ENCODE results near the gene TIAL1. TPM values are rescaled to one million over a fixed set of nuclear protein-coding genes. Genes with fewer than 3 reads are reported as not detected.

TIAL1 gene
- total and polyA plus RNA-seq, 10 of the 15 experiments (the other 5 are each of a cell fraction or from before 2014, with no cell fraction given) = 26.0 to 159 (median 62.8) TPM

GRCh38 chr10:119602241-119603095, 5.7 kb upstream of the TIAL1 start:
- no peaks in the 10 kb centered on the region for H3K27me3 ChIP-seq (replicated peaks in 1 of 2; ENCODE audit: control insufficient read depth in 2 of 2, insufficient read depth in 2 of 2, low read length in 1 of 2)
- in situ Hi-C loops (cut with MboI) = no loop called here
- CTCF ChIA-PET = interaction anchor here (0.6 to 3.9 kb wide), 35 partner anchors 9 to 1185 kb away, joined by 3 to 34 read pairs (median 4); partner anchors contain the start of gene RGS10
- H3K4me2 ChIP-seq (ENCODE audit: control insufficient read depth, insufficient read depth) = no peak overlapping the region
- H3K27ac ChIP-seq (ENCODE audit: control insufficient read depth, insufficient read depth) = no peak overlapping the region
- H3K79me2 ChIP-seq (ENCODE audit: control insufficient read depth, insufficient read depth, low read length) = peaks cover 6% of the 10 kb centered on the region
- H3K4me3 ChIP-seq = no peak overlapping the region
- no peak for FAIRE-seq
- DNase-seq (ENCODE audit: low read depth, low spot score) = no peak
- peak; percentile 73 for ATAC-seq
- WGBS (ENCODE audit: insufficient coverage, insufficient replicate concordance, low lambda C conversion rate, missing lambda C conversion rate) = 69% methylated on average over 2 of the region's 2 CpGs
- H3K9me3 ChIP-seq (replicated peaks; ENCODE audit: control insufficient read depth, insufficient read depth, low read length) = no peaks in the 10 kb centered on the region; the same call in 2 of the 3 replicates
- no peaks in the 10 kb centered on the region for H3K36me3 ChIP-seq (ENCODE audit: control insufficient read depth in 2 of 2, insufficient read depth in 2 of 2, low read length in 1 of 2)
- no peak overlapping the region for H2AFZ ChIP-seq (ENCODE audit: control insufficient read depth, low read depth, low read length)
- no peak overlapping the region for H3K9ac ChIP-seq (ENCODE audit: control insufficient read depth, insufficient read depth, low read length)
- intact Hi-C loops (cut with micrococcal nuclease; ENCODE audit: unreplicated experiment) = no loop called here
- no TSS peak for BruUV-seq (replicated peaks)
- H3K4me1 ChIP-seq (ENCODE audit: control insufficient read depth, insufficient read depth, low read length) = peaks cover 7% of the 10 kb centered on the region; the same call in 1 of the 2 replicates
- H4K20me1 ChIP-seq (ENCODE audit: control insufficient read depth, insufficient read depth) = no peaks in the 10 kb centered on the region
- RAD21 ChIA-PET (ENCODE audit: unreplicated experiment) = interaction anchor here (0.7 to 1.4 kb wide), 4 partner anchors 11 to 403 kb away, joined by 3 to 11 read pairs (median 5); partner anchors contain the start of gene RGS10
- SMC1A ChIA-PET (ENCODE audit: uncharacterized antibody, unreplicated experiment) = interaction anchor here (0.8 to 2.1 kb wide), 14 partner anchors 10 to 403 kb away, joined by 3 to 14 read pairs (median 4); no protein-coding TSS in a partner anchor
- POLR2A ChIA-PET = interaction anchor here (0.6 to 1.1 kb wide), 2 partner anchors 9 to 59 kb away, joined by 3 read pairs; no protein-coding TSS in a partner anchor
- no peak for TF ChIP-seq BACH1 (IDR thresholded peaks at IDR 0.05; ENCODE audit: borderline replicate concordance)
- TF ChIP-seq JUNB (IDR thresholded peaks at IDR 0.05) = no peak
- no peak for TF ChIP-seq SUZ12 (IDR thresholded peaks at IDR 0.05; ENCODE audit: unreplicated experiment)
- no peak for TF ChIP-seq KDM1A (IDR thresholded peaks at IDR 0.05; ENCODE audit: borderline replicate concordance)
- no peak for TF ChIP-seq MLLT1 (IDR thresholded peaks at IDR 0.05)
- TF ChIP-seq, protein P1, sequence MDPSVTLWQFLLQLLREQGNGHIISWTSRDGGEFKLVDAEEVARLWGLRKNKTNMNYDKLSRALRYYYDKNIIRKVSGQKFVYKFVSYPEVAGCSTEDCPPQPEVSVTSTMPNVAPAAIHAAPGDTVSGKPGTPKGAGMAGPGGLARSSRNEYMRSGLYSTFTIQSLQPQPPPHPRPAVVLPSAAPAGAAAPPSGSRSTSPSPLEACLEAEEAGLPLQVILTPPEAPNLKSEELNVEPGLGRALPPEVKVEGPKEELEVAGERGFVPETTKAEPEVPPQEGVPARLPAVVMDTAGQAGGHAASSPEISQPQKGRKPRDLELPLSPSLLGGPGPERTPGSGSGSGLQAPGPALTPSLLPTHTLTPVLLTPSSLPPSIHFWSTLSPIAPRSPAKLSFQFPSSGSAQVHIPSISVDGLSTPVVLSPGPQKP (IDR thresholded peaks at IDR 0.05; ENCODE audit: low read depth, low read length) = no peak
- no peak for TF ChIP-seq GATAD2B (conservative IDR thresholded peaks at IDR 0.05; ENCODE audit: low read depth)
- TF ChIP-seq E2F8 (IDR thresholded peaks at IDR 0.05; ENCODE audit: low read depth, partially characterized antibody) = no peak
- TF ChIP-seq CEBPB (IDR thresholded peaks at IDR 0.05; ENCODE audit: borderline replicate concordance in 1 of 2, low read depth in 2 of 2, low read length in 2 of 2) = no peak
- no peak for TF ChIP-seq TCF7 (IDR thresholded peaks at IDR 0.05; ENCODE audit: borderline replicate concordance)
- TF ChIP-seq ZNF207 (IDR thresholded peaks at IDR 0.05; ENCODE audit: borderline replicate concordance) = no peak
- TF ChIP-seq RAD21 (IDR thresholded peaks at IDR 0.05; ENCODE audit: insufficient read depth, low read depth, low read length) = peak; percentile 44
- TF ChIP-seq, protein P2, sequence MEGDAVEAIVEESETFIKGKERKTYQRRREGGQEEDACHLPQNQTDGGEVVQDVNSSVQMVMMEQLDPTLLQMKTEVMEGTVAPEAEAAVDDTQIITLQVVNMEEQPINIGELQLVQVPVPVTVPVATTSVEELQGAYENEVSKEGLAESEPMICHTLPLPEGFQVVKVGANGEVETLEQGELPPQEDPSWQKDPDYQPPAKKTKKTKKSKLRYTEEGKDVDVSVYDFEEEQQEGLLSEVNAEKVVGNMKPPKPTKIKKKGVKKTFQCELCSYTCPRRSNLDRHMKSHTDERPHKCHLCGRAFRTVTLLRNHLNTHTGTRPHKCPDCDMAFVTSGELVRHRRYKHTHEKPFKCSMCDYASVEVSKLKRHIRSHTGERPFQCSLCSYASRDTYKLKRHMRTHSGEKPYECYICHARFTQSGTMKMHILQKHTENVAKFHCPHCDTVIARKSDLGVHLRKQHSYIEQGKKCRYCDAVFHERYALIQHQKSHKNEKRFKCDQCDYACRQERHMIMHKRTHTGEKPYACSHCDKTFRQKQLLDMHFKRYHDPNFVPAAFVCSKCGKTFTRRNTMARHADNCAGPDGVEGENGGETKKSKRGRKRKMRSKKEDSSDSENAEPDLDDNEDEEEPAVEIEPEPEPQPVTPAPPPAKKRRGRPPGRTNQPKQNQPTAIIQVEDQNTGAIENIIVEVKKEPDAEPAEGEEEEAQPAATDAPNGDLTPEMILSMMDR (IDR thresholded peaks at IDR 0.05 in 2 of 3, conservative IDR thresholded peaks at IDR 0.05 in 1 of 3; ENCODE audit: control insufficient read depth in 2 of 3, extremely low read depth in 1 of 3, insufficient read depth in 1 of 3, low read depth in 3 of 3, low read length in 3 of 3) = peak; percentile 65 to 79 (median 69)
- peak; percentile 28; the same call in 1 of the 2 replicates for TF ChIP-seq SMC3 (IDR thresholded peaks at IDR 0.05; ENCODE audit: borderline replicate concordance, low read length)
- no peak for TF ChIP-seq SREBF1 (IDR thresholded peaks at IDR 0.05; ENCODE audit: low read length)
